ENCODE results near the gene LPIN2. TPM values are rescaled to one million over a fixed set of nuclear protein-coding genes. Genes with fewer than 3 reads are reported as not detected.

LPIN2 gene
- total RNA-seq, 1 experiment from 2014 or later, result 13.7 TPM

DNA sequence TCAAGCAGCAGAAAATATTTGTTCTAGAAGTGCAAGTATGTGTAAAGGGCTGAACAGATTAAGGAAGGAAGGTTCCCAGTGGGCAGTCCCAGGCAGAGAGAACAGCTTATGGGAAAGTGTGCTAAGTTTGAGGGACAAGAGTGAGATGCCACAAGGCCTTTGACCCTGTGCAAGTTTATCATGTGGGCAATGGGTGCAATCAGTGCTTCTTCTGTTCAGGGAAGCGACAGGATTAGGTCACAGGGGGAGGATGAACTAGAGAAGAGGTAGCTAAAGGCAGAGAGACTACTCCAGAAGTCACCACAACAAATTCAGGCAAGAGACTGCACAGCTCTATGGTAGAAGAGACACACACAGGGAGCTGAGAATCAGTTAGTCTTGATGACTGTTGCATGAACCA lies 44.3 kb downstream of the LPIN2 start:
- Histone ChIP-seq H3K4me1 (ENCODE audit: low read length) (peaks cover 52% of the 10 kb centered on the region), H3K36me3 (ENCODE audit: insufficient read depth, low read length) (no peaks in the 10 kb centered on the region), H2AFZ (ENCODE audit: low read length) (no peak overlapping the region), H3K4me2 (ENCODE audit: low read depth, low read length, poor library complexity, severe bottlenecking) (peak overlapping the region; percentile 31), H3K9me3 (ENCODE audit: low read length) (no peaks in the 10 kb centered on the region), H3K27me3 (ENCODE audit: low read length) (no peaks in the 10 kb centered on the region; the same call in 1 of the 2 replicates), H3K27ac (ENCODE audit: low read length) (no peak overlapping the region), H3K79me2 (ENCODE audit: low read length) (0 out of 2 replicates have a peak, but pooled peaks cover 2% of the 10 kb centered on the region), H4K20me1 (ENCODE audit: insufficient read depth, low read depth, low read length) (peaks cover 12% of the 10 kb centered on the region), H3K4me3 (ENCODE audit: low read length) (no peak overlapping the region), H3K9ac (ENCODE audit: low read length) (no peak overlapping the region), H3K9me2 (replicated peaks; ENCODE audit: insufficient read depth, low read length) (no peaks in the 10 kb centered on the region)
- no peak for DNase-seq

DNA sequence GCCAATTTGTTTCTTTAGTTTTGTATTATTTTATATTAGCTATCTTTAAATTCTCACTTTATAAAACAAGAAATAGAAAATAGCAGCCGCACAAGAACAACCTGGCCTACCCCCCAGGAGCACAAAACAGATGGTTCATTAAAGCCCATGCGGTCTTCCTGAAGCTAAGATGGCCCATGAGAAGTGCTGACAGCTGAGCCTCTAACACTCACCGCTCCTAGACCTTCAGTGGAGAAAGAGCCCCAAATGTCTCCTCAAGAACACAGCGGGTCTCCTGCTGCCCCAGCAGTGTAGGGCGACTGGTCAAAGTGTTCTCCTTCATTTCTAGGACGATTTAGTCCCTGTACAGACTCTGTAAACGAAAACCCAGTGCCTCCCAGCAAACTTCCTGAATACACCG lies 45.1 kb downstream of the LPIN2 start:
- Histone ChIP-seq H3K9me3 (ENCODE audit: low read length) (no peaks in the 10 kb centered on the region), H4K20me1 (ENCODE audit: insufficient read depth, low read depth, low read length) (peaks cover 12% of the 10 kb centered on the region), H3K4me1 (ENCODE audit: low read length) (peaks cover 60% of the 10 kb centered on the region), H3K9ac (ENCODE audit: low read length) (no peak overlapping the region), H3K4me3 (ENCODE audit: low read length) (no peak overlapping the region), H3K36me3 (ENCODE audit: insufficient read depth, low read length) (no peaks in the 10 kb centered on the region), H3K4me2 (ENCODE audit: low read depth, low read length, poor library complexity, severe bottlenecking) (no peak overlapping the region), H2AFZ (ENCODE audit: low read length) (no peak overlapping the region), H3K9me2 (replicated peaks; ENCODE audit: insufficient read depth, low read length) (no peaks in the 10 kb centered on the region), H3K27me3 (ENCODE audit: low read length) (no peaks in the 10 kb centered on the region; the same call in 1 of the 2 replicates), H3K79me2 (ENCODE audit: low read length) (peaks cover 2% of the 10 kb centered on the region; the same call in 1 of the 2 replicates), H3K27ac (ENCODE audit: low read length) (no peak overlapping the region)
- no peak for DNase-seq

DNA sequence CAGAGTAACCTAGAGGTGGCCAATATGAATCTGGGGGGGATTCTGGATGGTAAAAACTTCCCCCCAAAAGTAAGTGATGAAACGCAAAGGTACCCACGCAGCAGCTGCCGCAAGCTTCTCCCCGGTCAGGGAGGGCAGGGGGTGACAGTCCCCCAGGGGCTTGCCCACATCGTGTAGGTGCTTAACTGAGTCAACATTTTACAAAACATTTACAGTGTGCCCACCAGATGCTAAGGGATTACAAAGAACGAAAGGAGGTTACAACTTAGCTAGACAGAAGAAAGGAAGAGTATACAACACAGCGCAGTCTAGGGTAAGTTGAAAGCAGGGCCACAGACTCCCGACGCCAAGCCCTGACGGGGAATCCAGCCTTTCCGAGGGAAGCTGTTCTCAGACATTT lies 45.6 kb downstream of the LPIN2 start:
- H3K9me2 ChIP-seq (replicated peaks; ENCODE audit: insufficient read depth, low read length), result no peaks in the 10 kb centered on the region
- peaks cover 12% of the 10 kb centered on the region for H4K20me1 ChIP-seq (ENCODE audit: insufficient read depth, low read depth, low read length)
- no peak overlapping the region for H3K27ac ChIP-seq (ENCODE audit: low read length)
- H3K27me3 ChIP-seq (ENCODE audit: low read length), result no peaks in the 10 kb centered on the region; the same call in 1 of the 2 replicates
- no peak overlapping the region for H3K4me3 ChIP-seq (ENCODE audit: low read length)
- no peak overlapping the region for H2AFZ ChIP-seq (ENCODE audit: low read length)
- no peak overlapping the region for H3K9ac ChIP-seq (ENCODE audit: low read length)
- H3K79me2 ChIP-seq (ENCODE audit: low read length), result peaks cover 2% of the 10 kb centered on the region; the same call in 1 of the 2 replicates
- no peaks in the 10 kb centered on the region for H3K36me3 ChIP-seq (ENCODE audit: insufficient read depth, low read length)
- H3K4me1 ChIP-seq (ENCODE audit: low read length), result peaks cover 60% of the 10 kb centered on the region
- no peak for DNase-seq
- H3K4me2 ChIP-seq (ENCODE audit: low read depth, low read length, poor library complexity, severe bottlenecking), result no peak overlapping the region
- no peaks in the 10 kb centered on the region for H3K9me3 ChIP-seq (ENCODE audit: low read length)

DNA sequence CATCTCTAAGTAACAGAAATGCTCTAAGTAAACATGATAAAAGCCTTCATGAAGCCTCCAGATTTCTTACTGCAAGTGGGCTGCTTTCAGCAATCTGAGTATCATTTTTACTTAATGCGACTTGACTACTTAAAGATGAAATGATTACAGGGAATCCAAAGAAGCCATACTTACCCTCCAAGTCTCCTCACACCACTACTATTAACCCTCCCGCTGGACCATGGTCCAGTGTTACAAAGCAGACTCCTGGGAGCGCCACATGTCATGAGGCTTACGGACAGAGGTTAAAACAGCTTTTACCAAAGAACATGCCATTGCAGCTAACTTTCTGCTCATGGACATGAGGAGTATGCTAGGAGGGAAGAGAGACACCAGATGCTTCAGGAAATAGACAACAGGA lies 46.4 kb downstream of the LPIN2 start:
- peaks cover 62% of the 10 kb centered on the region for H3K4me1 ChIP-seq (ENCODE audit: low read length)

DNA sequence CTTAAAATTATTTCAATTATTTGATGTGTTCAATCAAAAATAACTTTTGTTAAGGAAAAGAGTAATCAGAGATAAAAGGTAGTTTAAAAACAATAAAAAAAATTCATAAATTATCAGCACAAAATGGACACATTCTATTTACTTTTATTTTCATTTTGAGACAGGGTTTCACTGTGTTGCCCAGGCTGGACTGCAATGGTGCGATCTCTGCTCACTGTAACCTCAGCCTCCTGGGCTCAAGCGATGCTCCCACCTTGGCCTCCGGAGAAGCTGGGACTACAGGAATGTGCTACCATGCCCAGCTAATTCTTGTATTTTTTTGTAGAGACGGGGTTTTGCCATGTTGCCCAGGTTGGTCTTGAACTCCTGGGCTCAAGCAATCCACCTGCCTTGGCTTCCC lies 47.1 kb downstream of the LPIN2 start:
- Histone ChIP-seq H3K9me2 (replicated peaks; ENCODE audit: insufficient read depth, low read length) (no peaks in the 10 kb centered on the region), H3K4me1 (ENCODE audit: low read length) (peaks cover 62% of the 10 kb centered on the region), H3K4me2 (ENCODE audit: low read depth, low read length, poor library complexity, severe bottlenecking) (no peak overlapping the region), H2AFZ (ENCODE audit: low read length) (no peak overlapping the region), H3K9me3 (ENCODE audit: low read length) (no peaks in the 10 kb centered on the region), H3K9ac (ENCODE audit: low read length) (no peak overlapping the region), H3K4me3 (ENCODE audit: low read length) (no peak overlapping the region), H3K79me2 (ENCODE audit: low read length) (peaks cover 2% of the 10 kb centered on the region; the same call in 1 of the 2 replicates), H3K36me3 (ENCODE audit: insufficient read depth, low read length) (no peaks in the 10 kb centered on the region), H3K27me3 (ENCODE audit: low read length) (no peaks in the 10 kb centered on the region), H4K20me1 (ENCODE audit: insufficient read depth, low read depth, low read length) (peaks cover 12% of the 10 kb centered on the region), H3K27ac (ENCODE audit: low read length) (no peak overlapping the region)
- DNase-seq, result no peak

More for the DNA sequence above, 46.4 kb downstream of the LPIN2 start:
- Histone ChIP-seq H3K79me2 (ENCODE audit: low read length) (peaks cover 2% of the 10 kb centered on the region; the same call in 1 of the 2 replicates), H3K27me3 (ENCODE audit: low read length) (no peaks in the 10 kb centered on the region; the same call in 1 of the 2 replicates), H3K27ac (ENCODE audit: low read length) (no peak overlapping the region), H3K4me2 (ENCODE audit: low read depth, low read length, poor library complexity, severe bottlenecking) (no peak overlapping the region), H2AFZ (ENCODE audit: low read length) (no peak overlapping the region), H3K9me2 (replicated peaks; ENCODE audit: insufficient read depth, low read length) (no peaks in the 10 kb centered on the region), H3K9me3 (ENCODE audit: low read length) (no peaks in the 10 kb centered on the region), H3K9ac (ENCODE audit: low read length) (no peak overlapping the region), H4K20me1 (ENCODE audit: insufficient read depth, low read depth, low read length) (peaks cover 12% of the 10 kb centered on the region), H3K36me3 (ENCODE audit: insufficient read depth, low read length) (no peaks in the 10 kb centered on the region), H3K4me3 (ENCODE audit: low read length) (no peak overlapping the region)
- no peak for DNase-seq

DNA sequence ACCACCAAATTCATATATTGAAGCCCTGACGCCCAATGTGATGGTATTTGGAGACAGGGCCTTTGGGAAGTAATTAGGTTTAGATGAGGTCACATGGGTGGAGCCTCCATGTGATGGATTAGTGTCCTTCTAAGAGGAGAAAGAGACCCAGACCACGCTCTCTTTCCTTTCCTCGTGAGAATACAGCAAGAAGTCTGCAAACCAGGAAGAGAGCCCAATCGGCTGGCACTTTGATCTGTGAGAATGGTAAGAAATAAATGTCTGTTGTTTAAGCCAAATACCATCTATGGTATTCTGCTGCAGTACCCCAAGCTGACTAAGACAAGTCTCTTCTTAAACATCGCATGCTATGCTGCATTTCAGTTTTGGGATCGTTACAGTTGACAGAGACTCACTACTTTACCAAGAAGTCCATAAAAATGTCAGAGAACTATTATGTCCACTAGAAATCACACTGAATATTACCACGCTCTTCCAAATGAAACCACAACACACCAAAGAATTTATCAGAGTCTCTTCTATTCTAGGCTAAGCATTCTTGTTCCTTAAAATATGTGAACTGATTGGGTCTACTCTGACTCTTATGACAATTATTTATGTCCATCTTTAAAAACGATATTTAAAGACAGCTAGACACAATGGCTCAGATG lies 48.5 kb downstream of the LPIN2 start:
- Histone ChIP-seq H3K79me2 (ENCODE audit: low read length) (peaks cover 2% of the 10 kb centered on the region; the same call in 1 of the 2 replicates), H3K9ac (ENCODE audit: low read length) (no peak overlapping the region), H3K27me3 (ENCODE audit: low read length) (no peaks in the 10 kb centered on the region), H2AFZ (ENCODE audit: low read length) (no peak overlapping the region), H3K9me3 (ENCODE audit: low read length) (no peaks in the 10 kb centered on the region), H3K4me1 (ENCODE audit: low read length) (peaks cover 61% of the 10 kb centered on the region), H3K27ac (ENCODE audit: low read length) (no peak overlapping the region), H3K9me2 (replicated peaks; ENCODE audit: insufficient read depth, low read length) (no peaks in the 10 kb centered on the region), H3K4me3 (ENCODE audit: low read length) (no peak overlapping the region), H3K36me3 (ENCODE audit: insufficient read depth, low read length) (no peaks in the 10 kb centered on the region), H3K4me2 (ENCODE audit: low read depth, low read length, poor library complexity, severe bottlenecking) (no peak overlapping the region), H4K20me1 (ENCODE audit: insufficient read depth, low read depth, low read length) (peaks cover 1% of the 10 kb centered on the region; the same call in 1 of the 2 replicates)
- DNase-seq, result no peak

Small RNAs within 50 kb of the gene (small RNA-seq; reads per million reads assigned to genes)
- not detected for gene RF00156

Other genes with a start within 250 kb of the LPIN2 start
- 1.8 and 2.3 TPM in 2 replicates for gene EMILIN2, start 166.1 kb downstream of the LPIN2 start, total RNA-seq (2014; rRNA removed; shearing (Covaris generic); ENCODE audit: low replicate concordance)
- gene MYOM1, start 206.8 kb upstream of the LPIN2 start, total RNA-seq (2014; rRNA removed; shearing (Covaris generic); ENCODE audit: low replicate concordance), result 0.04 TPM in 1 of 2 replicates, not detected in the other
- 300 and 482 TPM in 2 replicates for gene MYL12A, start 234.7 kb upstream of the LPIN2 start, total RNA-seq (2014; rRNA removed; shearing (Covaris generic); ENCODE audit: low replicate concordance)
- gene MYL12B, start 249.0 kb upstream of the LPIN2 start, total RNA-seq (2014; rRNA removed; shearing (Covaris generic); ENCODE audit: low replicate concordance), result 124 and 254 TPM in 2 replicates